Retinal pigment epithelial cell (primary cell): ENCODE measurements around the gene PLPP1.

Source experiments
- DNase-seq: peaks from one replicate; pipeline ENCODE4 v3.0.0-alpha.2; 2010; ENCODE audit warnings: low read depth
- H3K4me3 ChIP-seq: 2 replicates; pipeline ENCODE4 v1.5.1; 2011; ENCODE audit warnings: mild to moderate bottlenecking, low read length, control low read depth, moderate library complexity
- TF ChIP-seq, protein P1 (sequence below): conservative IDR thresholded peaks from 2 replicates; pipeline ENCODE4 v1.5.1; 2011; ENCODE audit warnings: low read depth, low read length, control low read depth, inconsistent platforms

Gene PLPP1

DNA sequence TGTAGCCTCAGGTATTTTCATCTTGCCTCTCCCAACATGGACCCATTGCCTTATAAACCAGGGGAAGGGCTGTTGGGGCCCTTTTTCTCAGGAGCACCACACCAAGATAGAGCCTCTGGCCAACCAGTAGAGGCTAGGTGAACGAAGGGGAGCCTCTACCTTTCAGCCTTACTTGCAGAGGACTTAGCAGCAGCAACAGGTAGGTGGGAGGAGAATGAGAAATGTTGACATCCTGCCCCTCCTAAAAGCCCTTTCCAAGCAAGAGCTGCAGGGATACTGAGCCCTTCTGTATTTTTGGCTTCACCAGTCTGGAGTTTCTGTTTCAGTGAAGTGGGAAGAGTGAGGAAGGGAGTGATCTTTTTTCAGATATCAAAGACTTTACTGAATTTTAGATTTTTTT, 149.5 kb downstream of the PLPP1 start:
- H3K4me3 ChIP-seq: no peak overlapping the region
- TF ChIP-seq, protein P1, sequence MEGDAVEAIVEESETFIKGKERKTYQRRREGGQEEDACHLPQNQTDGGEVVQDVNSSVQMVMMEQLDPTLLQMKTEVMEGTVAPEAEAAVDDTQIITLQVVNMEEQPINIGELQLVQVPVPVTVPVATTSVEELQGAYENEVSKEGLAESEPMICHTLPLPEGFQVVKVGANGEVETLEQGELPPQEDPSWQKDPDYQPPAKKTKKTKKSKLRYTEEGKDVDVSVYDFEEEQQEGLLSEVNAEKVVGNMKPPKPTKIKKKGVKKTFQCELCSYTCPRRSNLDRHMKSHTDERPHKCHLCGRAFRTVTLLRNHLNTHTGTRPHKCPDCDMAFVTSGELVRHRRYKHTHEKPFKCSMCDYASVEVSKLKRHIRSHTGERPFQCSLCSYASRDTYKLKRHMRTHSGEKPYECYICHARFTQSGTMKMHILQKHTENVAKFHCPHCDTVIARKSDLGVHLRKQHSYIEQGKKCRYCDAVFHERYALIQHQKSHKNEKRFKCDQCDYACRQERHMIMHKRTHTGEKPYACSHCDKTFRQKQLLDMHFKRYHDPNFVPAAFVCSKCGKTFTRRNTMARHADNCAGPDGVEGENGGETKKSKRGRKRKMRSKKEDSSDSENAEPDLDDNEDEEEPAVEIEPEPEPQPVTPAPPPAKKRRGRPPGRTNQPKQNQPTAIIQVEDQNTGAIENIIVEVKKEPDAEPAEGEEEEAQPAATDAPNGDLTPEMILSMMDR: no peak
- no peak for DNase-seq

DNA sequence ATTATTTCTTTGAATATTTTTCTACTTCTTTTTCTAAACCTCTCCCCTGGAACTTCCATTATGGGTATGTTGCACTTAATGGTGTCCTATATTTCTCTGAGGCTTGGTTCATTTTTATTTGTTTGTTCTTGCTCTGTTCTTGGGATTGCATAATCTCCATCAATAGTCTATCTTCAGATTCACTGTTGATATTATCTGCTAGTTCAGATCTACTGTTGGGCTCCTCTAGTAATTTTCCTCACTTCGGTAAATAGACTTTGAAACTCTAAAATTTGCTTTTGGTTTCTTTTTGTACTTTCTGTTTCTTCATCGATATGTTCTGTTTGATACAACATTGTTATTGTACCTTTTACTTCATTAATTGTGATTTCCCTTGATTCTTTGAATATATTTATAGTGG, 150.7 kb downstream of the PLPP1 start:
- no peak overlapping the region for H3K4me3 ChIP-seq
- DNase-seq: no peak
- TF ChIP-seq, protein P1: no peak

DNA sequence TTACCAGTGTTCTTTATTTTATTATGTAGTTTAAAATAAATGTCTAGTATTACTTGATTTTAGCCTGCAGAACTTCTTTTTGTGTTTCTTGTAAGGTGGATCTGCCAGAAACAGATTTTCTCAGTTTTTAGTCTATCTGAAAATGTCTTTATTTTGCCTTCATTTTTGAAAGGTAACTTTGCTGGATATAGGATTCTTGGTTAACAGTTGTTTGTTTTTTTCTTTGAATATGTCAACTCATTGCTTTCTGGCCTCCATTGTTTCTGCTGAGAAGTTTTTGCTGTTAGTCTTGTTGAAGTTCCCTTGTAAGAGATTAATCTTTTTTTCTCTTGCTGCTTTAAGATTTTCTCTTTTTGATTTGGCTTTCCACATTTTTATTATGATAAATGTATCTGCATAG, 151.5 kb downstream of the PLPP1 start:
- no peak overlapping the region for H3K4me3 ChIP-seq
- DNase-seq: no peak
- TF ChIP-seq, protein P1: no peak

DNA sequence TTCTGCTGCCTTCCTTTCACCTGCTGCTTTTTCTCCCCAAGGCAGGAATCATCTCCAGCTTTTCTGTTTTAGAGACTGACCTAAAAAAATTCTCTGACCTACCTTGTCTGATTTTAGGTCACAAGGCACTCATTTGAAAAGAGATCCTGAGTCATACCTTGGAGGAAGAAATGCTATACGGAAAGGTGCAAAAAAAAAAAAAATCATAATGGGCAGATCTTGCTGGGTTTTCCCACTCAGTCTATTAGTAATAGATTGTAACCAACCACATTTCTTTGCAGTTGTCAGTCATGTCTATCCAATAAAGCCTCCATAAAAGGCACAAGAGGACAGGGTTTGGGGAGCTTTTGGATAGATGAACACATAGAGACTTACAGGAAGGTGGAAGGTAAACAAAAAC, 157.0 kb downstream of the PLPP1 start:
- TF ChIP-seq, protein P1: no peak
- H3K4me3 ChIP-seq: no peak overlapping the region
- DNase-seq: no peak
